GM12865 (cell line): ENCODE measurements around the gene GPR162.
"Not testable (repeated sequence)": the region's sequence is repeated elsewhere in the genome, so short reads cannot be mapped to it uniquely, and the experiment has no call there.

Source experiments
- DNase-seq: peaks from one replicate; pipeline ENCODE4 v3.0.0; 2010; ENCODE audit warnings: low read depth
- H3K4me3 ChIP-seq: 2 replicates; pipeline ENCODE4 v1.5.1; 2011; ENCODE audit warnings: mild to moderate bottlenecking, low read depth, low read length, control low read depth
- TF ChIP-seq, protein P1 (sequence below): IDR thresholded peaks from 2 replicates; pipeline ENCODE4 v1.5.1; 2011; ENCODE audit warnings: low read length, control low read depth, low read depth, inconsistent platforms; ENCODE audit not compliant: insufficient read depth; ENCODE audit errors: missing control alignments

The GPR162 gene

DNA sequence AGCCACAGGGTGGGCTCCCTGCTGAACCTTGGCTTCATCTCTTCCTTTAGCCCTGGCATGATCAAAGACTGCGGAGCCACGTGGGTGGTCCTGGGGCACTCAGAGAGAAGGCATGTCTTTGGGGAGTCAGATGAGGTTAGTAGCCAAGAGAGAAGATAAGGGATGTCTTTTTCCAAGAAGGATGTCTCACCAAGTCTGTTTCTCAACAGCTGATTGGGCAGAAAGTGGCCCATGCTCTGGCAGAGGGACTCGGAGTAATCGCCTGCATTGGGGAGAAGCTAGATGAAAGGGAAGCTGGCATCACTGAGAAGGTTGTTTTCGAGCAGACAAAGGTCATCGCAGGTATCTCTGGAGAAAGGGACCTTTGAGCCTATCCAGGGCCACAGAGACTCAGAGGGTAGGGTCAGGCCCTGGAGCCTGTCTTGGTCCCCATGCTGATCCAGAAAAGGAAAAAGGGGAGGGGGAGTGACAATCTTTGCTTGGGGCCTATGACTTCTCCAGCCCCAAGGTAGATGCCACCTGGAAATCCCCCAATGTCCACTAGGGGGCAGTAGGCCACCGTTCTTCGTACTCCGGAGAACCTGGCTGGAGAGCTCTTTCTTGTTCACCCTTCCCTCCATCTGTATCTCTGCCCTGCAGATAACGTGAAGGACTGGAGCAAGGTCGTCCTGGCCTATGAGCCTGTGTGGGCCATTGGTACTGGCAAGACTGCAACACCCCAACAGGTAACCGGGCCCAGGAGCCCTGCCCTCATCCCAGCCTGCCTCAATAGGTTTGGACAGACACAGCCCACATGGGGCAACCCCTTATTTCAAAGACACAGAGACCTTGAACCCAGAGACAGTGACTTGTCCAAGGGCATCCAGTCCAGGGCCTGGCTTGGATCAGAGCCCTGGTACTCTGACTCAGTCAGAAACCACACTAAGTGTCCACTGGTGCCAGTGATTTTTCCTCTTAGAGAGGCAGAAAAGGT is 47.7 kb downstream of the GPR162 start:
- TF ChIP-seq, protein P1, sequence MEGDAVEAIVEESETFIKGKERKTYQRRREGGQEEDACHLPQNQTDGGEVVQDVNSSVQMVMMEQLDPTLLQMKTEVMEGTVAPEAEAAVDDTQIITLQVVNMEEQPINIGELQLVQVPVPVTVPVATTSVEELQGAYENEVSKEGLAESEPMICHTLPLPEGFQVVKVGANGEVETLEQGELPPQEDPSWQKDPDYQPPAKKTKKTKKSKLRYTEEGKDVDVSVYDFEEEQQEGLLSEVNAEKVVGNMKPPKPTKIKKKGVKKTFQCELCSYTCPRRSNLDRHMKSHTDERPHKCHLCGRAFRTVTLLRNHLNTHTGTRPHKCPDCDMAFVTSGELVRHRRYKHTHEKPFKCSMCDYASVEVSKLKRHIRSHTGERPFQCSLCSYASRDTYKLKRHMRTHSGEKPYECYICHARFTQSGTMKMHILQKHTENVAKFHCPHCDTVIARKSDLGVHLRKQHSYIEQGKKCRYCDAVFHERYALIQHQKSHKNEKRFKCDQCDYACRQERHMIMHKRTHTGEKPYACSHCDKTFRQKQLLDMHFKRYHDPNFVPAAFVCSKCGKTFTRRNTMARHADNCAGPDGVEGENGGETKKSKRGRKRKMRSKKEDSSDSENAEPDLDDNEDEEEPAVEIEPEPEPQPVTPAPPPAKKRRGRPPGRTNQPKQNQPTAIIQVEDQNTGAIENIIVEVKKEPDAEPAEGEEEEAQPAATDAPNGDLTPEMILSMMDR = peak; percentile 90
- H3K4me3 ChIP-seq = peak overlapping the region; percentile 97

GRCh38 chr12:6870304-6870703 is 48.7 kb downstream of the GPR162 start:
- not testable (repeated sequence) for H3K4me3 ChIP-seq, DNase-seq

More for the DNA sequence above, 47.7 kb downstream of the GPR162 start:
- peak; percentile 85 for DNase-seq

DNA sequence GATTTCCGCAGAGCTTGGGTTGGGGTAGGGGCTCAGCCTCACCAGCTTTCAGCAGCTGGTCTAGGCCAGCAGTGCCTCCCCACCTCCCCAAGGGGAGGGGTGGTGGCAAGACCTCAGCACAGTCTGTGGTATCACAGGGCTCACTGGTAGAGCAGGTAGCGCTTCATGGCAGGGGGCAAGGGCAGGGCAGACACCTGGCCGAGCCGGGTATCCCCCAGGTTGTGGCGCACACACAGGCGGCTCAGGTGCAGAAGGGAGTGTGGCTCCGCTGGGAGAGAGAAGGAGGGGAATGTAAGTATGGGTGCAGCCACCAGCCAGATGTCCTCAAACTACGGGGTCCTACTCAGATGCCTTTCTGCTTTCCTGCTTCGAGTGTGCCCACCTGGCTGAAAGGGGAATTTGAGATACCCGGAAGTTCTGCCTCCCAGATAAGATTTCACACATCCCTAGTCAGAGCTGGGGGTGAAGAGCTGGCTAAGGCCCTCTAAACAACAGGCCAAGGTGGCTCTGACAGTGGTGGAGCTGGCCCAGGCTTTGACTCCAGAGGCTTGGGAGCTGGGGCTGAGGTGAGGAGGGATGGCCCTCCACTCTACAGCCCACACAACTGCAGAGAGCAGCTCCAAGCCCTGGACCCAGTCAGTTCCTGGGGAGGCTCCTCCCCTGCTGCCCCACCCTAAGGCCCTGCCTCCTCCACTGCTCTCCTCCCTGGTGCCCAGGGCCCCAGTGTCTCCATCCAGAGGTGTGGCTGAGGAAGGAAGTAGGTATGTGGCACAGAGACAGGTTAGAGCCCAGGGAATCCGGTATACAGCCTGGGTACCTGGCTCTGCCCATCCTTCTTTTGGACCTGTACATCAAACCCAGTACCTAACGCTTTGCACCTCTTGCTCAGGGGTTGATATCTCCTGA is 49.7 kb downstream of the GPR162 start:
- TF ChIP-seq, protein P1 = no peak
- peak; percentile 55 for DNase-seq
- peak overlapping the region; percentile 96 for H3K4me3 ChIP-seq

- TF ChIP-seq, protein P1 = peak; percentile 96
- peak overlapping the region; percentile 96 for H3K4me3 ChIP-seq
- peak; percentile 88 for DNase-seq
These were observed 50.7 kb downstream of the GPR162 start for GRCh38 chr12:6872073-6873048.

DNA sequence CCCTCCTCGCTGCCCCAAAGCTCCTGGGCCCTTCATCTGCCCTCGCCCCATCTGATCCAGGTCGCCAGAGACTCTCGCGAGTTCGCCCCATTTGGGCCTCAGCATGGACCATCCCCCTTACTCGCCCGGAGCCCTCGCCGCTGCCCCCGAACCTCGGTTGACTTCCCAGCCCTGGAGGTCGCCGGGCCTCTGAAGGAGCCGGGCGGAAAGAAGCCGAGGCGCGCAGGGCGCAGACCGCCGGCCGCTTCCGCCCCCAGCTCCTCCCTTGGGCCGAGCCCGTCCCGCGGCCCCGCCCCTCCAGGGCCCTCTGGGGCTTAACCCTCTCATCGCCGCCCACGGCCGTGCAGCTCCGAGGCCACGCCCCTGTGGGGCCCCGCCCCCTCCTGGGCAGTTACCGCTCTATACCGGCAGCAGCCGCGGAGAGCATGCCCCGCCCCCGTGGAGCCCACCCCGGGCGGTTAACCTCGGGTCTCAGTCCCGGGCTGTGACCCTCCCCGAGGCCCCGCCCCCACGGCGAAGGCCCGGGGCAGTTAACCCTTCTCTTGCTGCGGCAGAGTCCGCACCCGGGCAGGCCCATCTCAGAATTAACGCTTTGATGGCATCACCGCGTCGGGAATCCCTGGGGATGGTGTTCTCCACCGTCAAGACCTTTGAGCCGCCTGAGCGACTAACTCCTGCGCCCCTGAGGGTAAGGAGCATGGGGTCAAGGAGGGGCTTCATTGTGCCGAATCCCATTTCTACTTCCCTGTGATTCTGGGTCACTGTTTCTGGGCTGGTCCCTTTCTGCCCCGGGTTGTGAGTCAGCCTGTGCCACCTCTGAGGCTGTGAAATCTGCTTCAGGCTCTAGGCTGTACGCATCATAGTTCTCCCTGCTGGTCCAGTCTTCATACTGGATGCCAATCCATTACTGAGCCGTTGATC is 51.7 kb downstream of the GPR162 start, which contains the start of gene SPSB2:
SPSB2 (minus strand) TSS at position 210 of the 921 bp plus-strand sequence. CDS start 402 bp downstream, outside the sequence.
- TF ChIP-seq, protein P1 = no peak
- DNase-seq = peak; percentile 98
- peak within 1 kb of the TSS; percentile 96 for H3K4me3 ChIP-seq

DNA sequence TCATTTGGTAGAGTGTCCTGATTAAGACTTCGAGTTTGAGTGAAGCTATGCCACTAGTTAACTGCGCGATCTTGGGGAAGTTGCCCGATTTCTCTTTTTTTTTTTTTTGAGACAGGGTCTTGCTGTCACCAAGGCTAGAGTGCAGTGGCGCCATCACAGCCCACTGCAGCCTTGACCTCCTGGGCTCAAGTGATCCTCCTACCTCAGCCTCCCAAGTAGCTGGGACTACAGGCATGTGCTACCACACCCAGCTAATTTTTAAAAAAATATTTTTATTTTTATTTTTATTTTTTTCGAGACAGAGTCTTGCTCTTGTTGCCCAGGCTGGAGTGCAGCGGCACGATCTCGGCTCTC is 52.4 kb downstream of the GPR162 start:
- not testable (repeated sequence) for DNase-seq

More for the DNA sequence above, 52.4 kb downstream of the GPR162 start:
- H3K4me3 ChIP-seq = peak overlapping the region; percentile 96
